ENCODE measurements around the gene DENND4B.
A peak's percentile ranks its signal among the peaks of the same experiment; 100 is the strongest.

The DENND4B gene

GRCh38 chr1:153968408-153968807 is 21.9 kb upstream of the DENND4B start:
- DNase-seq (ENCODE audit: low read depth, low spot score), result no peak

GRCh38 chr1:153968000-153968363 is 21.5 kb upstream of the DENND4B start:
- DNase-seq (ENCODE audit: low read depth, low spot score), result no peak

GRCh38 chr1:153967107-153967999 is 20.8 kb upstream of the DENND4B start, which contains the start of gene CREB3L4:
Gene CREB3L4, plus strand, starts transcription at chr1:153967902. Its CDS starts 624 bp downstream, at chr1:153968526.
- peak; percentile 98 for DNase-seq (ENCODE audit: low read depth, low spot score)

- no peak for DNase-seq (ENCODE audit: low read depth, low spot score)
Observed at GRCh38 chr1:153963850-153964331, 17.4 kb upstream of the DENND4B start.

- DNase-seq (ENCODE audit: low read depth, low spot score), result no peak
Observed at GRCh38 chr1:153963030-153963849, 16.7 kb upstream of the DENND4B start, which contains the start of gene SLC39A1. Gene SLC39A1, minus strand, starts transcription at chr1:153963537. Its CDS starts 822 bp downstream, at chr1:153962715.

GRCh38 chr1:153962088-153963029 is 15.8 kb upstream of the DENND4B start:
- DNase-seq (ENCODE audit: low read depth, low spot score), result no peak

- no peak for DNase-seq (ENCODE audit: low read depth, low spot score)
Observed at GRCh38 chr1:153961421-153961820, 14.9 kb upstream of the DENND4B start.

- no peak for DNase-seq (ENCODE audit: low read depth, low spot score)
Observed at GRCh38 chr1:153960206-153960605, 13.7 kb upstream of the DENND4B start.

GRCh38 chr1:153959454-153959853 is 12.9 kb upstream of the DENND4B start:
- DNase-seq (ENCODE audit: low read depth, low spot score), result no peak

- no peak for DNase-seq (ENCODE audit: low read depth, low spot score)
Observed at GRCh38 chr1:153958961-153959260, 12.4 kb upstream of the DENND4B start.

- peak; percentile 99 for DNase-seq (ENCODE audit: low read depth, low spot score)
Observed at GRCh38 chr1:153958111-153958960, 11.8 kb upstream of the DENND4B start, which contains the start of gene CRTC2. Gene CRTC2, minus strand, starts transcription at chr1:153958612. Its CDS starts 115 bp downstream, at chr1:153958497.

- DNase-seq (ENCODE audit: low read depth, low spot score), result no peak
Observed at GRCh38 chr1:153957744-153958110, 11.2 kb upstream of the DENND4B start.

GRCh38 chr1:153956997-153957715 is 10.6 kb upstream of the DENND4B start:
- no peak for DNase-seq (ENCODE audit: low read depth, low spot score)

GRCh38 chr1:153954826-153955225 is 8.3 kb upstream of the DENND4B start:
- DNase-seq (ENCODE audit: low read depth, low spot score), result no peak

GRCh38 chr1:153953859-153954365 is 7.4 kb upstream of the DENND4B start:
- no peak for DNase-seq (ENCODE audit: low read depth, low spot score)

- no peak for DNase-seq (ENCODE audit: low read depth, low spot score)
Observed at GRCh38 chr1:153951801-153952200, 5.3 kb upstream of the DENND4B start.

GRCh38 chr1:153951183-153951582 is 4.7 kb upstream of the DENND4B start:
- DNase-seq (ENCODE audit: low read depth, low spot score), result no peak

- DNase-seq (ENCODE audit: low read depth, low spot score), result no peak
Observed at GRCh38 chr1:153945795-153946621, 510 bp downstream of the DENND4B start.

Measured in iPS DF 19.7 (cell line).